Spinal cord (tissue), 10 donors: ENCODE results near the gene CACNA1G. TPM values are rescaled to one million over a fixed set of nuclear protein-coding genes. Genes with fewer than 3 reads are reported as not detected.
A peak's percentile ranks its signal among the peaks of the same experiment; 100 is the strongest.

Experiments
- DNase-seq, 6 donors: peaks; one replicate each; pipeline versions ENCODE4 v3.0.0 to v3.0.0-alpha.2; 2013 to 2015; ENCODE audit warnings: low spot score in 6 of 6, low read depth in 4 of 6
- H3K27ac ChIP-seq: one replicate; pipeline ENCODE4 v1.5.1; 2013; ENCODE audit warnings: low read depth, low read length, control low read depth
- H3K27me3 ChIP-seq: one replicate; pipeline ENCODE4 v1.6.1; 2013; ENCODE audit warnings: low read length; ENCODE audit not compliant: control insufficient read depth, insufficient read depth
- H3K36me3 ChIP-seq: one replicate; pipeline ENCODE4 v1.6.1; 2013; ENCODE audit warnings: low read length; ENCODE audit not compliant: control insufficient read depth, insufficient read depth
- H3K4me1 ChIP-seq: one replicate; pipeline ENCODE4 v1.6.1; 2013; ENCODE audit warnings: low read length; ENCODE audit not compliant: control insufficient read depth, insufficient read depth
- H3K4me3 ChIP-seq: one replicate; pipeline ENCODE4 v1.5.1; 2013; ENCODE audit warnings: low read depth, low read length, control low read depth
- H3K9me3 ChIP-seq: one replicate; pipeline ENCODE4 v1.6.1; 2013; ENCODE audit warnings: low read length; ENCODE audit not compliant: control insufficient read depth, insufficient read depth
- WGBS: methylation state at CpG from one replicate; pipeline ENCODE4 v1.1.5; 2013; ENCODE audit warnings: missing lambda C conversion rate; ENCODE audit not compliant: insufficient coverage; 5-methylcytosine and 5-hydroxymethylcytosine counted together
- polyA plus RNA-seq, 2 donors: library from polyadenylated mRNA; unstranded; fragments of 120-200 nt; gene quantifications; one replicate each; pipeline ENCODE4 v1.2.1, GENCODE V29; 2013; ENCODE audit not compliant: insufficient read length in 2 of 2
- total RNA-seq, 2 donors: library from RNA; depleted of rRNA in 1 of 2; stranded (reverse); fragments of 120-200 nt in 1 of 2; fragments of >200 nt in 1 of 2; gene quantifications; one replicate each; pipeline versions ENCODE4 v1.2.3 to v1.2.4, GENCODE V29; 2013 to 2014
- donor health status: healthy.

The CACNA1G gene
- total and polyA plus RNA-seq, 4 donors: 10.6 to 37.6 (median 23.2) TPM

GRCh38 chr17:50544516-50544915 lies 16.0 kb upstream of the CACNA1G start:
- DNase-seq: no peak
- Histone ChIP-seq H3K4me1 (peaks cover 47% of the 10 kb centered on the region), H3K27me3 (no peaks in the 10 kb centered on the region), H3K9me3 (no peaks in the 10 kb centered on the region), H3K4me3 (no peak overlapping the region), H3K36me3 (peaks cover 19% of the 10 kb centered on the region), H3K27ac (no peak overlapping the region)
- WGBS: 83% methylated on average over 7 of the region's 7 CpGs

- Histone ChIP-seq H3K36me3 (peaks cover 23% of the 10 kb centered on the region), H3K9me3 (no peaks in the 10 kb centered on the region), H3K4me1 (peaks cover 47% of the 10 kb centered on the region), H3K27me3 (no peaks in the 10 kb centered on the region), H3K4me3 (no peak overlapping the region), H3K27ac (no peak overlapping the region)
- 54% methylated on average over 8 of the region's 8 CpGs for WGBS
- no peak for DNase-seq
These were observed 15.2 kb upstream of the CACNA1G start for GRCh38 chr17:50545311-50545710.

GRCh38 chr17:50546701-50547034 lies 13.8 kb upstream of the CACNA1G start:
- peaks cover 34% of the 10 kb centered on the region for H3K36me3 ChIP-seq
- no peak overlapping the region for H3K4me3 ChIP-seq
- no peaks in the 10 kb centered on the region for H3K27me3 ChIP-seq
- H3K9me3 ChIP-seq: no peaks in the 10 kb centered on the region
- WGBS: 61% methylated on average over 3 of the region's 4 CpGs
- DNase-seq: no peak
- H3K27ac ChIP-seq: no peak overlapping the region
- H3K4me1 ChIP-seq: peaks cover 50% of the 10 kb centered on the region

GRCh38 chr17:50547035-50547735 lies 13.3 kb upstream of the CACNA1G start, which contains the start of gene SPATA20:
SPATA20 (plus strand) TSS chr17:50547174; CDS start chr17:50547209, 35 bp downstream.
- peaks cover 50% of the 10 kb centered on the region for H3K4me1 ChIP-seq

GRCh38 chr17:50547736-50548083 lies 12.8 kb upstream of the CACNA1G start:
- H3K4me1 ChIP-seq: peaks cover 45% of the 10 kb centered on the region
- 90% methylated on average over 2 of the region's 5 CpGs for WGBS
- peaks cover 39% of the 10 kb centered on the region for H3K36me3 ChIP-seq
- H3K9me3 ChIP-seq: no peaks in the 10 kb centered on the region
- no peak for DNase-seq
- H3K27me3 ChIP-seq: no peaks in the 10 kb centered on the region
- H3K27ac ChIP-seq: no peak overlapping the region
- H3K4me3 ChIP-seq: peak overlapping the region; percentile 37

More at GRCh38 chr17:50547035-50547735, 13.3 kb upstream of the CACNA1G start, which contains the start of gene SPATA20:
- DNase-seq: peak in 4 of 6 donors; percentile 82 to 96 (median 89)
- H3K36me3 ChIP-seq: peaks cover 39% of the 10 kb centered on the region
- H3K4me3 ChIP-seq: peak within 1 kb of the TSS; percentile 37
- H3K27me3 ChIP-seq: no peaks in the 10 kb centered on the region
- no peaks in the 10 kb centered on the region for H3K9me3 ChIP-seq
- H3K27ac ChIP-seq: no peak within 1 kb of the TSS
- WGBS: 2% methylated on average over 42 of the region's 42 CpGs

GRCh38 chr17:50548831-50549230 lies 11.7 kb upstream of the CACNA1G start:
- Histone ChIP-seq H3K36me3 (peaks cover 39% of the 10 kb centered on the region), H3K4me1 (peaks cover 39% of the 10 kb centered on the region), H3K4me3 (no peak overlapping the region), H3K27ac (no peak overlapping the region), H3K9me3 (no peaks in the 10 kb centered on the region), H3K27me3 (no peaks in the 10 kb centered on the region)
- 96% methylated on average over 10 of the region's 18 CpGs for WGBS
- no peak for DNase-seq

GRCh38 chr17:50549256-50549941 lies 11.1 kb upstream of the CACNA1G start:
- H3K9me3 ChIP-seq: no peaks in the 10 kb centered on the region
- peaks cover 44% of the 10 kb centered on the region for H3K36me3 ChIP-seq
- 84% methylated on average over 19 of the region's 19 CpGs for WGBS
- H3K27me3 ChIP-seq: no peaks in the 10 kb centered on the region
- peaks cover 42% of the 10 kb centered on the region for H3K4me1 ChIP-seq
- H3K4me3 ChIP-seq: no peak overlapping the region
- no peak overlapping the region for H3K27ac ChIP-seq
- DNase-seq: no peak

- Histone ChIP-seq H3K4me3 (no peak overlapping the region), H3K4me1 (peaks cover 42% of the 10 kb centered on the region), H3K27ac (no peak overlapping the region), H3K36me3 (peaks cover 45% of the 10 kb centered on the region), H3K9me3 (no peaks in the 10 kb centered on the region), H3K27me3 (no peaks in the 10 kb centered on the region)
- WGBS: 92% methylated on average over 10 of the region's 11 CpGs
- no peak for DNase-seq
These were observed 10.5 kb upstream of the CACNA1G start for GRCh38 chr17:50549969-50550368.

GRCh38 chr17:50550661-50551432 lies 9.7 kb upstream of the CACNA1G start:
- Histone ChIP-seq H3K9me3 (no peaks in the 10 kb centered on the region), H3K36me3 (peaks cover 54% of the 10 kb centered on the region), H3K27ac (no peak overlapping the region), H3K4me1 (peaks cover 50% of the 10 kb centered on the region), H3K27me3 (no peaks in the 10 kb centered on the region), H3K4me3 (no peak overlapping the region)
- peak in 2 of 6 donors; percentile 91 to 95 for DNase-seq
- 39% methylated on average over 26 of the region's 32 CpGs for WGBS
